Gastrocnemius medialis (tissue), 4 donors: Measurements from ENCODE around the gene FBXO42.

ENCODE experiments used
- POLR2A ChIP-seq, 2 donors: fragments of 450-650 bp; IDR thresholded peaks; one replicate each; pipeline ENCODE4 v1.6.1; 2017; ENCODE audit warnings: antibody characterized with exemption in 2 of 2, mild to moderate bottlenecking in 2 of 2, moderate library complexity in 2 of 2
- TF ChIP-seq, protein P1 (sequence below), 5 experiments: fragments of 450-650 bp in 3 of 5; fragments of 200-600 bp in 2 of 5; sonication (generic) in 2 of 5; IDR thresholded peaks in 4 of 5; conservative IDR thresholded peaks in 1 of 5; 1 replicate in 4 of 5; 2 replicates in 1 of 5; pipeline ENCODE4 v1.5.1; 2016 to 2019; ENCODE audit warnings: antibody characterized with exemption in 5 of 5, mild to moderate bottlenecking in 3 of 5, moderate library complexity in 3 of 5

DNA sequence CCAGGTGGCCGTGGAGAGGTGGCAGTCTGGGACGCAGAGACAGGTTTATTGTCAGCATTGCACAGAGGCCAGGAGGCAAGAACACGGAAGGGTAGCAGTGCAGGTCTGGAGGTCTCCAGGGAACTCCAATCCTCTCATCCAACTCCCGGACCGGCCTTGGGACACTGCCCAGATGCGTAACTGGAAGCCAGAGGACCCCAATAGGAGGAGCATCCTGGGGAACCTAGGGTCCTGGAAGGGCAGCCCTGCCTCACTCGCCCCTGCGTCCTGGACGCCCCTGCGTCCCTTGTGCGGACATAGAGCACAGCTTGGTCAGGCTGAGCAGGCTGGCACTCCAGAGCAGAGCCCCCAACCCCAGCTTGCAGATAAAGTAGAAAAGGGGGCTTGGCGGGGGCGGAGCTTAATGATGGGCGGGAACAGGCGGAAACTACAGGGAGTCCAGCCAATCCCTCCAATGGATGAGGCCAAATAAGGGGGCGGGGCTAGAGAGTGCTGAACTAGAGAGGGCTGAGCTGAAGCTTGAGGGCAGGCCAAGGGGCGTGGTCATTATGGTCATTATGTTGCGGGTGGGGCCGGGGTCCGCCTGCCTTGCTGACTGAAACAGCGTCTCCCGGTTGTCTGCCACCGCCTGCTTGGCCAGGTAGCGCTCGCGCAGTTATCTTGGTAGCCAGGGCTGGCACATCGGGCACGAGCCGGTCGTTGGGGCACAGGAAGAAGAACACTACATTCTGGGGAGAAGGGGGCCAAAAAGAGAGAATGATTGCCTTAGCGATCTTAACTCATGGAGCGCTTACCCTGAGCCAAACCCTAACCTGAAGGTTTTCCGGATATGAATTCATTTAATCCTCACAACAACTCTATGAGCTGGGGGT, 136.2 kb downstream of the FBXO42 start:
- TF ChIP-seq, protein P1, sequence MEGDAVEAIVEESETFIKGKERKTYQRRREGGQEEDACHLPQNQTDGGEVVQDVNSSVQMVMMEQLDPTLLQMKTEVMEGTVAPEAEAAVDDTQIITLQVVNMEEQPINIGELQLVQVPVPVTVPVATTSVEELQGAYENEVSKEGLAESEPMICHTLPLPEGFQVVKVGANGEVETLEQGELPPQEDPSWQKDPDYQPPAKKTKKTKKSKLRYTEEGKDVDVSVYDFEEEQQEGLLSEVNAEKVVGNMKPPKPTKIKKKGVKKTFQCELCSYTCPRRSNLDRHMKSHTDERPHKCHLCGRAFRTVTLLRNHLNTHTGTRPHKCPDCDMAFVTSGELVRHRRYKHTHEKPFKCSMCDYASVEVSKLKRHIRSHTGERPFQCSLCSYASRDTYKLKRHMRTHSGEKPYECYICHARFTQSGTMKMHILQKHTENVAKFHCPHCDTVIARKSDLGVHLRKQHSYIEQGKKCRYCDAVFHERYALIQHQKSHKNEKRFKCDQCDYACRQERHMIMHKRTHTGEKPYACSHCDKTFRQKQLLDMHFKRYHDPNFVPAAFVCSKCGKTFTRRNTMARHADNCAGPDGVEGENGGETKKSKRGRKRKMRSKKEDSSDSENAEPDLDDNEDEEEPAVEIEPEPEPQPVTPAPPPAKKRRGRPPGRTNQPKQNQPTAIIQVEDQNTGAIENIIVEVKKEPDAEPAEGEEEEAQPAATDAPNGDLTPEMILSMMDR (IDR thresholded peaks at IDR 0.05 in 4 of 5, conservative IDR thresholded peaks at IDR 0.05 in 1 of 5), result no peak
- TF ChIP-seq POLR2A (IDR thresholded peaks at IDR 0.05), result no peak
